ENCODE data around the gene SNAPC2.
A peak's percentile ranks its signal among the peaks of the same experiment; 100 is the strongest.
"Not testable (repeated sequence)": the region's sequence is repeated elsewhere in the genome, so short reads cannot be mapped to it uniquely, and the experiment has no call there.

Gene SNAPC2

GRCh38 chr19:7910321-7911161, 9.6 kb upstream of the SNAPC2 start:
- DNase-seq: no peak

- no peak for DNase-seq
Measured at GRCh38 chr19:7911508-7912143, 8.5 kb upstream of the SNAPC2 start.

- no peak for DNase-seq
Measured at GRCh38 chr19:7912144-7912696, 7.9 kb upstream of the SNAPC2 start.

GRCh38 chr19:7912697-7913564, 7.2 kb upstream of the SNAPC2 start:
- DNase-seq: no peak

GRCh38 chr19:7913652-7914051, 6.5 kb upstream of the SNAPC2 start:
- no peak for DNase-seq

GRCh38 chr19:7914099-7914498, 6.0 kb upstream of the SNAPC2 start:
- DNase-seq: no peak

- no peak for DNase-seq
Measured at GRCh38 chr19:7914598-7915045, 5.5 kb upstream of the SNAPC2 start, which contains the start of gene TGFBR3L. Gene TGFBR3L (plus strand): TSS chr19:7914830.

GRCh38 chr19:7915250-7916102, 4.7 kb upstream of the SNAPC2 start:
- DNase-seq: no peak

- peak; percentile 35 for DNase-seq
Measured at GRCh38 chr19:7916103-7916954, 3.8 kb upstream of the SNAPC2 start.

- DNase-seq: no peak
Measured at GRCh38 chr19:7916955-7917266, 3.2 kb upstream of the SNAPC2 start.

- DNase-seq: peak; percentile 68
Measured at GRCh38 chr19:7917267-7918061, 2.7 kb upstream of the SNAPC2 start.

GRCh38 chr19:7918062-7918614, 2.0 kb upstream of the SNAPC2 start:
- not testable (repeated sequence) for DNase-seq

- DNase-seq: no peak
Measured at GRCh38 chr19:7918615-7919421, 1.3 kb upstream of the SNAPC2 start.

- DNase-seq: peak; percentile 98
Measured at GRCh38 chr19:7920519-7921301, 572 bp downstream of the SNAPC2 start.

- no peak for DNase-seq
Measured at GRCh38 chr19:7921302-7921966, 1.3 kb downstream of the SNAPC2 start.

- DNase-seq: no peak
Measured at GRCh38 chr19:7921967-7922835, 2.1 kb downstream of the SNAPC2 start.

- no peak for DNase-seq
Measured at GRCh38 chr19:7922836-7923195, 2.7 kb downstream of the SNAPC2 start.
